ENCODE results near the gene INPP5A. TPM values are rescaled to one million over a fixed set of nuclear protein-coding genes. Genes with fewer than 3 reads are reported as not detected.

INPP5A gene
- total RNA-seq, 1 donor from 2014 or later = 14.2 TPM

DNA sequence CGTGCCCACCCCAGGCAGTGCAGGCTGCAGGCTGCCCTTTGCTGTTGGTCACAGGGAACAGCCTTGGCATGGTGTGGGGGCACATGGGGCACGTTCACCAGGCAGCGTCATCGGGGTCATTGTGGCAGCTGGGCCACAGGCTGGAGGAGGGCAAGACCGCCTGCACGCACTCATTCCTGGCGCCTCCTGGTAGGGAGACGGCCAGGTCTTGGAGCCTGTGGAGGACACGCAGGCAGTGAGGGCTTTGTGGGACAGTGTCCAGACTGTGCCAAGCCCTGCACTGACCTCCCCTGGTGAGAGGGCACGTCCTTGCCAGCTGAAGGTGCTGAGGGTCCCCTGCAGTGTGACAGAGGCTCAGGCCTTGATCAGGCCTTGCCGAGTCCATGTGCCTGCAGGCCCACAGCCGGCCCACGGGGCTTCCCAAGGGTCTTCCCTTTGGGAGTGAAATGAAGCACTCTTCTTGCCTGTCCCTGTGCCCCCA lies 171.9 kb downstream of the INPP5A start:
- TF ChIP-seq CTCF (IDR thresholded peaks at IDR 0.05) = no peak
- TF ChIP-seq EZH2phosphoT487 (IDR thresholded peaks at IDR 0.05) = no peak
- TF ChIP-seq EZH2 (IDR thresholded peaks at IDR 0.05) = no peak
- Histone ChIP-seq H3K36me3 (no peaks in the 10 kb centered on the region), H3K4me1 (peaks cover 10% of the 10 kb centered on the region), H3K4me3 (no peak overlapping the region), H3F3A (ENCODE audit: low read depth) (peaks cover 10% of the 10 kb centered on the region), H3K4me2 (no peak overlapping the region), H4K20me1 (ENCODE audit: low read depth) (peaks cover 51% of the 10 kb centered on the region), H3K79me2 (ENCODE audit: low read depth) (no peaks in the 10 kb centered on the region), H3K9me3 (ENCODE audit: low read depth) (no peaks in the 10 kb centered on the region), H3K9ac (no peak overlapping the region), H3K27me3 (peaks cover 36% of the 10 kb centered on the region), H3K27ac (no peak overlapping the region), H2AFZ (replicated peaks) (no peak overlapping the region)
- peaks cover 20% of the 10 kb centered on the region for H3K27me3 Mint-ChIP-seq (ENCODE audit: insufficient read depth, low read depth)
- H3K9me3 Mint-ChIP-seq = peaks cover 29% of the 10 kb centered on the region
- DNase-seq (ENCODE audit: low spot score) = no peak
- H3K27ac Mint-ChIP-seq = no peak overlapping the region
- peaks cover 44% of the 10 kb centered on the region for H3K4me1 Mint-ChIP-seq
- no peak overlapping the region for H3K4me3 Mint-ChIP-seq
- H3K36me3 Mint-ChIP-seq = peaks cover 25% of the 10 kb centered on the region

DNA sequence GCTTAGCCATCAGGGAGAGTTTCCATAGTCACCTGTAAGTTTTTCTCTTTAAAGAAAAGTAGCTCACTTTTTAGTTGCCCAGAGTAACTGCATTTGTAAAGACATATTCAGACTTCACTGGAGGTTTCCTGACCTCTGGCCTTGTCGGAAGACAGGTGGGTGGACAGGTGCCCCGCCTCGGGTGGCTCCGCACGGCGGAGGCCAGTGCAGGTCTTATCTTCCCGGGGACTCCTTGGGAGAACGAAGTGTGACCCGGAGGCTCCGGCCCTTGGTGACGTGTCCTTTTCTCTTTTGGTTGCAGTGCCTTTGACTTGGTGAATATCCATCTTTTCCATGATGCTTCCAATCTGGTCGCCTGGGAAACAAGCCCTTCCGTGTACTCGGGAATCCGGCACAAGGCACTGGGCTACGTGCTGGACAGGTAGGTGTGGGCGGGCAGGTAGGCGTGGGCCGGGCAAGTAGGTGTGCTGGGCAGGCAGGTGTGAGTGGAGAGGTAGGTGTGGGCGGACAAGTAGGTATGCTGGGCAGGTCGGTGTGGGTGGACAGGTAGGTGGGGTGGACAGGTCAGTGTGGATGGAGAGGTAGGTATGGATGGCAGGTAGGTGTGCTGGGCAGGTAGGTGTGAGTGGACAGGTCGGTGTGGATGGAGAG lies 172.6 kb downstream of the INPP5A start:
- Mint-ChIP-seq H3K27me3 (ENCODE audit: insufficient read depth, low read depth) (peaks cover 23% of the 10 kb centered on the region), H3K27ac (no peak overlapping the region), H3K4me1 (peaks cover 50% of the 10 kb centered on the region), H3K9me3 (peaks cover 29% of the 10 kb centered on the region), H3K4me3 (peak overlapping the region; percentile 25), H3K36me3 (peaks cover 25% of the 10 kb centered on the region)
- Histone ChIP-seq H3K4me2 (no peak overlapping the region), H3K27ac (no peak overlapping the region), H3F3A (ENCODE audit: low read depth) (peaks cover 17% of the 10 kb centered on the region), H3K27me3 (peaks cover 43% of the 10 kb centered on the region), H4K20me1 (ENCODE audit: low read depth) (peaks cover 58% of the 10 kb centered on the region), H3K4me3 (no peak overlapping the region), H3K4me1 (peaks cover 16% of the 10 kb centered on the region), H3K79me2 (ENCODE audit: low read depth) (no peaks in the 10 kb centered on the region), H3K9ac (no peak overlapping the region), H3K36me3 (no peaks in the 10 kb centered on the region), H3K9me3 (ENCODE audit: low read depth) (no peaks in the 10 kb centered on the region), H2AFZ (replicated peaks) (no peak overlapping the region)
- no peak for DNase-seq (ENCODE audit: low spot score)
- TF ChIP-seq CTCF (IDR thresholded peaks at IDR 0.05) (no peak), EZH2 (IDR thresholded peaks at IDR 0.05) (no peak), EZH2phosphoT487 (IDR thresholded peaks at IDR 0.05) (no peak)

- H4K20me1 ChIP-seq (ENCODE audit: low read depth) = peaks cover 66% of the 10 kb centered on the region
- H3K4me3 Mint-ChIP-seq = peak overlapping the region; percentile 25
- H3K27me3 Mint-ChIP-seq (ENCODE audit: insufficient read depth, low read depth) = peaks cover 22% of the 10 kb centered on the region
- no peak for DNase-seq (ENCODE audit: low spot score)
- peaks cover 22% of the 10 kb centered on the region for H3F3A ChIP-seq (ENCODE audit: low read depth)
- no peak overlapping the region for H3K27ac ChIP-seq
- H3K9me3 Mint-ChIP-seq = peaks cover 23% of the 10 kb centered on the region
- no peak for TF ChIP-seq EZH2phosphoT487 (IDR thresholded peaks at IDR 0.05)
- no peak for TF ChIP-seq CTCF (IDR thresholded peaks at IDR 0.05)
- no peak for TF ChIP-seq EZH2 (IDR thresholded peaks at IDR 0.05)
- H3K27ac Mint-ChIP-seq = no peak overlapping the region
- no peak overlapping the region for H2AFZ ChIP-seq (replicated peaks)
- no peaks in the 10 kb centered on the region for H3K36me3 ChIP-seq
- no peak overlapping the region for H3K9ac ChIP-seq
- no peak overlapping the region for H3K4me2 ChIP-seq
- H3K4me1 ChIP-seq = peaks cover 20% of the 10 kb centered on the region
- peaks cover 51% of the 10 kb centered on the region for H3K27me3 ChIP-seq
- H3K4me1 Mint-ChIP-seq = peaks cover 59% of the 10 kb centered on the region
- H3K79me2 ChIP-seq (ENCODE audit: low read depth) = no peaks in the 10 kb centered on the region
- H3K36me3 Mint-ChIP-seq = peaks cover 20% of the 10 kb centered on the region
- H3K9me3 ChIP-seq (ENCODE audit: low read depth) = no peaks in the 10 kb centered on the region
- no peak overlapping the region for H3K4me3 ChIP-seq
Measured at GRCh38 chr10:132710746-132711612, 173.4 kb downstream of the INPP5A start.
